Right lobe of liver (tissue), 6 donors: Measurements from ENCODE around the gene GLIPR1. TPM values are rescaled to one million over a fixed set of nuclear protein-coding genes. Genes with fewer than 3 reads are reported as not detected.
"Not testable (repeated sequence)": the region's sequence is repeated elsewhere in the genome, so short reads cannot be mapped to it uniquely, and the experiment has no call there.

Experiments
- ATAC-seq, 4 donors: fragments of 200-7000 bp; cut with Tn5 transposase; one replicate each; pipeline ENCODE4 v1.9.1; 2020; ENCODE audit warnings: mild to moderate bottlenecking in 4 of 4, moderate library complexity in 4 of 4
- DNase-seq, 3 donors: peaks; one replicate each; pipeline ENCODE4 v3.0.0-alpha.2; 2020
- H3K27ac ChIP-seq, 3 donors: fragments of 200-600 bp; one replicate each; pipeline ENCODE4 v1.8.0; 2022
- H3K27me3 ChIP-seq, 2 donors: fragments of 200-600 bp; one replicate each; pipeline ENCODE4 v1.8.0; 2022
- H3K36me3 ChIP-seq, 4 donors: fragments of 200-600 bp; sonication (generic) in 1 of 4; one replicate each; pipeline versions ENCODE4 v1.5.1 to v1.8.0; 2017 to 2022; ENCODE audit warnings: control low read depth in 1 of 4
- H3K4me1 ChIP-seq, 4 donors: fragments of 200-600 bp; sonication (generic) in 1 of 4; one replicate each; pipeline versions ENCODE4 v1.5.1 to v1.8.0; 2017 to 2022; ENCODE audit warnings: control low read depth in 1 of 4
- H3K4me3 ChIP-seq, 3 donors: fragments of 200-600 bp; one replicate each; pipeline ENCODE4 v1.8.0; 2022
- H3K9me3 ChIP-seq, 4 donors: fragments of 200-600 bp; sonication (generic) in 1 of 4; one replicate each; pipeline versions ENCODE4 v1.5.1 to v1.8.0; 2017 to 2022; ENCODE audit warnings: control low read depth in 1 of 4
- POLR2A ChIP-seq: fragments of 450-650 bp; IDR thresholded peaks from one replicate; pipeline ENCODE4 v1.6.1; 2017; ENCODE audit warnings: antibody characterized with exemption, mild to moderate bottlenecking
- WGBS: methylation state at CpG from one replicate; pipeline ENCODE4 v1.1.6; 2018; ENCODE audit warnings: low coverage, low lambda C conversion rate; ENCODE audit not compliant: insufficient coverage; ENCODE audit errors: missing lambda C conversion rate; 5-methylcytosine and 5-hydroxymethylcytosine counted together
- intact Hi-C, 2 donors: fragments of 100-400 bp; cut with DNase I; formaldehyde crosslinking; loops; one replicate each; pipeline versions ENCODE4 v1.11.2 to v1.14.1; 2022
- total RNA-seq, 6 experiments: library from RNA; depleted of rRNA in 2 of 6; stranded (reverse); fragments of >200 nt in 2 of 6; fragmentation: NEBNext Ultra II Directional in 3 of 6; extraction: Animal tissue kit (Norgen Biotek cat#: 25700) in 3 of 6; gene quantifications; one replicate each; pipeline versions ENCODE4 v1.1.0 to v1.2.4, GENCODE V29; 2016 to 2023
- TF ChIP-seq, protein P1 (sequence below), 4 donors: fragments of 200-600 bp in 3 of 4; fragments of 450-650 bp in 1 of 4; IDR thresholded peaks; one replicate each; pipeline versions ENCODE4 v1.5.1 to v1.8.0; 2016 to 2022; ENCODE audit warnings: antibody characterized with exemption in 4 of 4, mild to moderate bottlenecking in 2 of 4
- donor health status: DM: no; HTN: yes; CAD: no.
- donor health status: DM: no; HTN: no; CAD: no.
- donor health status: DM: no; HTN: no; CAD: no.
- donor health status: DM: no; HTN: yes; CAD: no.
- donor health status: DM: no; HTN: yes; CAD: no.

The GLIPR1 gene
- total RNA-seq, 6 experiments from 2014 or later = 3.4 to 16.2 (median 4.0) TPM

DNA sequence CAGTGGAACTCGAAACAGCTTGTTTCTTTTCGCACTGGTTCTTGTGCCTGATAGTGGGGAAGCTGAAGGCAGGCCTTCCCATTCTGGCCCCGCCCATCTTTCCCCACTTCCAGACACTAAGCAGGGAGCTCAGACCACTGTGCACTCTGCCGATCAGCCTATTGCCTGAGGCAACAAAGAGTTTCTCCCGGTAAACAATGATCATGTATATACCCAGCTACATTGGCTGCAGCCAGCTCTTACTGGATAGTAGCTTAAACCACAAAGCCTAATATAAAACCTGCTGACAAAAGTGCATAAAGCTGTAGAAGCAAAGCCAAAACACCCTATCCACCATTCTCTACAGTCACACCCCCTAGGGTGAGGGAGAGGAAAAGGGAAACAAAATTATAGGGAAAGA, 24.7 kb upstream of the GLIPR1 start:
- ATAC-seq = no peak
- Histone ChIP-seq H3K4me3 (no peak overlapping the region), H3K36me3 (no peaks in the 10 kb centered on the region), H3K9me3 (no peaks in the 10 kb centered on the region), H3K27ac (no peak overlapping the region), H3K4me1 (no peaks in the 10 kb centered on the region), H3K27me3 (no peaks in the 10 kb centered on the region)
- no peak for DNase-seq
- TF ChIP-seq POLR2A = no peak
- TF ChIP-seq, protein P1, sequence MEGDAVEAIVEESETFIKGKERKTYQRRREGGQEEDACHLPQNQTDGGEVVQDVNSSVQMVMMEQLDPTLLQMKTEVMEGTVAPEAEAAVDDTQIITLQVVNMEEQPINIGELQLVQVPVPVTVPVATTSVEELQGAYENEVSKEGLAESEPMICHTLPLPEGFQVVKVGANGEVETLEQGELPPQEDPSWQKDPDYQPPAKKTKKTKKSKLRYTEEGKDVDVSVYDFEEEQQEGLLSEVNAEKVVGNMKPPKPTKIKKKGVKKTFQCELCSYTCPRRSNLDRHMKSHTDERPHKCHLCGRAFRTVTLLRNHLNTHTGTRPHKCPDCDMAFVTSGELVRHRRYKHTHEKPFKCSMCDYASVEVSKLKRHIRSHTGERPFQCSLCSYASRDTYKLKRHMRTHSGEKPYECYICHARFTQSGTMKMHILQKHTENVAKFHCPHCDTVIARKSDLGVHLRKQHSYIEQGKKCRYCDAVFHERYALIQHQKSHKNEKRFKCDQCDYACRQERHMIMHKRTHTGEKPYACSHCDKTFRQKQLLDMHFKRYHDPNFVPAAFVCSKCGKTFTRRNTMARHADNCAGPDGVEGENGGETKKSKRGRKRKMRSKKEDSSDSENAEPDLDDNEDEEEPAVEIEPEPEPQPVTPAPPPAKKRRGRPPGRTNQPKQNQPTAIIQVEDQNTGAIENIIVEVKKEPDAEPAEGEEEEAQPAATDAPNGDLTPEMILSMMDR (IDR thresholded peaks at IDR 0.05) = no peak
- intact Hi-C loops = no loop called here
- WGBS = 68% methylated on average over 5 of the region's 5 CpGs

GRCh38 chr12:75457191-75457590, 23.4 kb upstream of the GLIPR1 start:
- no peak overlapping the region for H3K4me3 ChIP-seq
- H3K4me1 ChIP-seq = no peaks in the 10 kb centered on the region
- H3K36me3 ChIP-seq = no peaks in the 10 kb centered on the region
- no peak for ATAC-seq
- DNase-seq = no peak
- TF ChIP-seq, protein P1 (IDR thresholded peaks at IDR 0.05) = no peak
- no peak for TF ChIP-seq POLR2A
- no peaks in the 10 kb centered on the region for H3K27me3 ChIP-seq
- 56% methylated on average over 1 of the region's 1 CpG for WGBS
- no peak overlapping the region for H3K27ac ChIP-seq
- intact Hi-C loops = no loop called here
- H3K9me3 ChIP-seq = no peaks in the 10 kb centered on the region

GRCh38 chr12:75457866-75458265, 22.7 kb upstream of the GLIPR1 start:
- DNase-seq, ATAC-seq, H3K27ac ChIP-seq: not testable (repeated sequence)

DNA sequence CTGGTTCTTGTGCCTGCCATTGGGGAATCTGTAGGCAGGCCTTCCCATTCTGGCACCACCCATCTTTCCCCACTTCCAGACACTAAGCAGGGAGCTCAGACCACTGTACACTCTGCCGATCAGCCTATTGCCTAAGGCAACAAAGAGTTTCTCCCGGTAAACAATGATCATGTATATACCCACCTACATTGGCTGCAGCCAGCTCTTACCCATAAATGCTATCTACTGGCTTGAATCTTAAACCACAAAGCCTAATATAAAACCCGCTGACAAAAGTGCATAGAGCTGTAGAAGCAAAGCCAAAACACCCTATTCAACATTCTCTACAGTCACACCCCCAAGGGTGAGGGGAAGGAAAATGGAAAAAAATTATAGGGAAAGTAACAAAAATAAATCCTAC, 20.8 kb upstream of the GLIPR1 start:
- ATAC-seq (no peak), DNase-seq (no peak)
- 66% methylated on average over 3 of the region's 3 CpGs for WGBS
- H3K4me1 ChIP-seq = no peaks in the 10 kb centered on the region
- intact Hi-C loops = no loop called here
- TF ChIP-seq, protein P1 (IDR thresholded peaks at IDR 0.05) = no peak
- TF ChIP-seq POLR2A = no peak
- no peaks in the 10 kb centered on the region for H3K36me3 ChIP-seq
- no peaks in the 10 kb centered on the region for H3K27me3 ChIP-seq
- no peak overlapping the region for H3K4me3 ChIP-seq
- no peaks in the 10 kb centered on the region for H3K9me3 ChIP-seq
- H3K27ac ChIP-seq = no peak overlapping the region

More at GRCh38 chr12:75457866-75458265, 22.7 kb upstream of the GLIPR1 start:
- H3K4me3 ChIP-seq, H3K27me3 ChIP-seq, H3K4me1 ChIP-seq, H3K36me3 ChIP-seq, H3K9me3 ChIP-seq, intact Hi-C loops: not testable (repeated sequence)
- WGBS = 48% methylated on average over 8 of the region's 9 CpGs

DNA sequence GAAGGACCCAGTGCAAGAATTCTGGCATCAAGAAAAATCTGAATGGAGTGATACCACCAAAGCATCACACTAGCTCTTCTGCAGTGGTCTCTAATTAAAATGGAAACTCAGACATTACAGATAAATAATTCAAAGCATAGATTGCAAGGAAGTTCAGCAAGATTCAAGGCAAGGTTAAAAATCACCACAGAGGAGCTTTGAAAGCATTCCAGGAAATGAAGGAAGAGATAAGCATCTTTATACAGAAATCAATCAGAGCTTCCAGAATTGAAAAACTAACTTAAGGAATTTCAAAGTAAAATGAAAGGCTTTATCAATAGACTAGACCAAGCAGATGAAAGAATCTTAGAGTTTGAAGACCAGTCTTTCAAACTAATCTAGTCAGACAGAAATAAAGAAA, 20.4 kb upstream of the GLIPR1 start:
- H3K9me3 ChIP-seq = no peaks in the 10 kb centered on the region
- H3K27ac ChIP-seq = no peak overlapping the region
- no peaks in the 10 kb centered on the region for H3K4me1 ChIP-seq
- no peak overlapping the region for H3K4me3 ChIP-seq
- intact Hi-C loops = no loop called here
- no peaks in the 10 kb centered on the region for H3K36me3 ChIP-seq
- DNase-seq (no peak), ATAC-seq (no peak)
- TF ChIP-seq, protein P1 (IDR thresholded peaks at IDR 0.05) = no peak
- TF ChIP-seq POLR2A = no peak
- no peaks in the 10 kb centered on the region for H3K27me3 ChIP-seq
